ENCODE data around the gene SLC30A7.

Gene SLC30A7

DNA sequence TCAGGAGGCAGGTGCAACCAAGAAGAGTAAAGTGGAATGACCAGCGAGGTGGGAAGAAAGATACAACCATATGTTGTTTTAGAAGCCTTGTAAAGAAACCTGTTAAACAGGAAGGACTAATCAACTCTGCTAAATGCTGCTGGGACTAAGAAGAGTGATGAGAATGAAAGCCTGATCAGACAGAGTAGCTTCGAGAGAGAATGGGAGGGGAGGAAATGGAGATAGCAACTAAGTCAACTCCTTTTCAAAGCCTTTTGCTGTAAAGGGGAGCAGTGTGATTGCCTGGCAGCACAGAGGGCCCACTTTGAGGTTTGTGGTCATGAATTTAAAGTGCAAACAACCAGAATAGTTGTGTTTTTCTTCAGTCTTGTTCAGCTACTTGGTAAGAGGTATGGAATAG is 31.4 kb downstream of the SLC30A7 start:
- TF ChIP-seq TEAD4 (IDR thresholded peaks at IDR 0.05) (no peak), ZBTB7A (IDR thresholded peaks at IDR 0.05; ENCODE audit: low read depth) (no peak), EGR1 (IDR thresholded peaks at IDR 0.05) (no peak), RAD21 (IDR thresholded peaks at IDR 0.05; ENCODE audit: low read depth) (no peak)
- TF ChIP-seq, protein P1, sequence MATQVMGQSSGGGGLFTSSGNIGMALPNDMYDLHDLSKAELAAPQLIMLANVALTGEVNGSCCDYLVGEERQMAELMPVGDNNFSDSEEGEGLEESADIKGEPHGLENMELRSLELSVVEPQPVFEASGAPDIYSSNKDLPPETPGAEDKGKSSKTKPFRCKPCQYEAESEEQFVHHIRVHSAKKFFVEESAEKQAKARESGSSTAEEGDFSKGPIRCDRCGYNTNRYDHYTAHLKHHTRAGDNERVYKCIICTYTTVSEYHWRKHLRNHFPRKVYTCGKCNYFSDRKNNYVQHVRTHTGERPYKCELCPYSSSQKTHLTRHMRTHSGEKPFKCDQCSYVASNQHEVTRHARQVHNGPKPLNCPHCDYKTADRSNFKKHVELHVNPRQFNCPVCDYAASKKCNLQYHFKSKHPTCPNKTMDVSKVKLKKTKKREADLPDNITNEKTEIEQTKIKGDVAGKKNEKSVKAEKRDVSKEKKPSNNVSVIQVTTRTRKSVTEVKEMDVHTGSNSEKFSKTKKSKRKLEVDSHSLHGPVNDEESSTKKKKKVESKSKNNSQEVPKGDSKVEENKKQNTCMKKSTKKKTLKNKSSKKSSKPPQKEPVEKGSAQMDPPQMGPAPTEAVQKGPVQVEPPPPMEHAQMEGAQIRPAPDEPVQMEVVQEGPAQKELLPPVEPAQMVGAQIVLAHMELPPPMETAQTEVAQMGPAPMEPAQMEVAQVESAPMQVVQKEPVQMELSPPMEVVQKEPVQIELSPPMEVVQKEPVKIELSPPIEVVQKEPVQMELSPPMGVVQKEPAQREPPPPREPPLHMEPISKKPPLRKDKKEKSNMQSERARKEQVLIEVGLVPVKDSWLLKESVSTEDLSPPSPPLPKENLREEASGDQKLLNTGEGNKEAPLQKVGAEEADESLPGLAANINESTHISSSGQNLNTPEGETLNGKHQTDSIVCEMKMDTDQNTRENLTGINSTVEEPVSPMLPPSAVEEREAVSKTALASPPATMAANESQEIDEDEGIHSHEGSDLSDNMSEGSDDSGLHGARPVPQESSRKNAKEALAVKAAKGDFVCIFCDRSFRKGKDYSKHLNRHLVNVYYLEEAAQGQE (IDR thresholded peaks at IDR 0.05; ENCODE audit: low read depth), result no peak

DNA sequence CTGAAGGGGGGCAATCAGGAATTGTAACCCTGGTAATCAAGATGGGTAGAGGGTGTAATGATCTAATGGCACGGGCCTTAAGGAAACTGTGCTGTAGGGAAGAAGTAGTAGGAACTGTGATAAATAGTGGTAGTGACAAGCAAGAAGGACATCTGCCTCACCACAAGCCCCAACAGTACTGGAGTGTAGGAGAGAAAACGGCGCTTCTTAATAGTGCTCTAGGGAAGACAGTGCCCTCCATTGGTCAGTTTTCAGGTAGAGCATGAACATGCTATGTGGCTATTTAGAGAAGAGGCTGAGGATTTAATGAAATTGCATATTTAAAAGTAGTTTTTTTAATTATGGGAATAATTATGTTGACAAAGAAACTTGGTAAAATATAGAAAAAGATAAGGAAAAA is 32.2 kb downstream of the SLC30A7 start:
- TF ChIP-seq FOXM1 (IDR thresholded peaks at IDR 0.05; ENCODE audit: borderline replicate concordance, low read depth) (no peak), CEBPB (IDR thresholded peaks at IDR 0.05) (no peak), EP300 (IDR thresholded peaks at IDR 0.05; ENCODE audit: borderline replicate concordance) (no peak), YY1 (IDR thresholded peaks at IDR 0.05; ENCODE audit: low read depth) (no peak), EGR1 (IDR thresholded peaks at IDR 0.05) (no peak), ZBTB7A (IDR thresholded peaks at IDR 0.05; ENCODE audit: low read depth) (no peak), TEAD4 (IDR thresholded peaks at IDR 0.05) (no peak), TAF1 (IDR thresholded peaks at IDR 0.05; ENCODE audit: low read depth) (no peak), RAD21 (IDR thresholded peaks at IDR 0.05; ENCODE audit: low read depth) (no peak), TCF12 (IDR thresholded peaks at IDR 0.05; ENCODE audit: low read depth) (no peak), CREB1 (IDR thresholded peaks at IDR 0.05; ENCODE audit: low read depth) (no peak), NFIC (IDR thresholded peaks at IDR 0.05) (no peak)
- TF ChIP-seq, protein P2, sequence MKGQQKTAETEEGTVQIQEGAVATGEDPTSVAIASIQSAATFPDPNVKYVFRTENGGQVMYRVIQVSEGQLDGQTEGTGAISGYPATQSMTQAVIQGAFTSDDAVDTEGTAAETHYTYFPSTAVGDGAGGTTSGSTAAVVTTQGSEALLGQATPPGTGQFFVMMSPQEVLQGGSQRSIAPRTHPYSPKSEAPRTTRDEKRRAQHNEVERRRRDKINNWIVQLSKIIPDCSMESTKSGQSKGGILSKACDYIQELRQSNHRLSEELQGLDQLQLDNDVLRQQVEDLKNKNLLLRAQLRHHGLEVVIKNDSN (IDR thresholded peaks at IDR 0.05), result no peak
- TF ChIP-seq, protein P1 (IDR thresholded peaks at IDR 0.05; ENCODE audit: low read depth), result no peak
- TF ChIP-seq, protein P3, sequence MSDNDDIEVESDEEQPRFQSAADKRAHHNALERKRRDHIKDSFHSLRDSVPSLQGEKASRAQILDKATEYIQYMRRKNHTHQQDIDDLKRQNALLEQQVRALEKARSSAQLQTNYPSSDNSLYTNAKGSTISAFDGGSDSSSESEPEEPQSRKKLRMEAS (IDR thresholded peaks at IDR 0.05), result no peak

DNA sequence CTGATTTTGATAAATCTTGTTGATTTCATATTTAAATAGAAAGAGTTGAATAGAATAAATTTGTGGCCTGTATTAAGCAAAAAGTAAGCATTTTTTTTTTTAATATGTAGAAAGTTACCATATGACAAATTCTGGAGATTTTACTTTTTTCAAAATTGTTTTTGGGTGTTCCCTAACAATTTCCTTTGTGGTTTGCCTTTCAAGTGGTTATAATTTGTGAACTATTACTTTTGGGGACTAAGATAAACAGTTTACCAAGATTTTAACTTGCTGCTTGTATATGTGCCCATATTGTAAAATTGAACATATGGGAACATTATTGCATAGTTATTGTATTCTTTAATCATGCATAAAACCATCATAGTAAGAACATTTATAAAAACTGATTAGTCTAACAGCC is 34.6 kb downstream of the SLC30A7 start:
- no peak for TF ChIP-seq TCF12 (IDR thresholded peaks at IDR 0.05; ENCODE audit: low read depth)
- TF ChIP-seq TEAD4 (IDR thresholded peaks at IDR 0.05), result no peak
- TF ChIP-seq CEBPB (IDR thresholded peaks at IDR 0.05), result no peak
- TF ChIP-seq, protein P1 (IDR thresholded peaks at IDR 0.05; ENCODE audit: low read depth), result no peak
- TF ChIP-seq RAD21 (IDR thresholded peaks at IDR 0.05; ENCODE audit: low read depth), result no peak

DNA sequence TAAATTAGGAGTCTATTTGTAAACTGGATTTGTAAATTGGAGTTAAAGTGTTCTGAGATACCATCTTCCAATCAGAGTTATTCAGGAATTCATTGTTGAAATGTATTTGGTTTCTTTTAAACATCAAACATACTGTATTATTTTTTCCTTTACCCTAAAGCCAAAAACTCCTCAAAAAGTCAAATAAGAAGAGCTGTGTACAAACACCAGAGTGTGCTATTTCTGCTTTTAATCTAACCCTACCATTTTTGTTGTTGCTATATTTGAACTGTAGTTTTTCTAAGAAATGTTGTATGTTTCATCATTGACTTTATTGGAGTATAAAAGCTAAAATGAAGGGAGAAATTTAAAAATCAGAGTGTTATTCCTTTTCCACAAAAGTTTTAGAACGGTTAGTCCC is 35.8 kb downstream of the SLC30A7 start:
- TF ChIP-seq, protein P2 (IDR thresholded peaks at IDR 0.05), result no peak
- TF ChIP-seq NFIC (IDR thresholded peaks at IDR 0.05) (no peak), CREB1 (IDR thresholded peaks at IDR 0.05; ENCODE audit: low read depth) (no peak), CEBPB (IDR thresholded peaks at IDR 0.05) (no peak), ZBTB7A (IDR thresholded peaks at IDR 0.05; ENCODE audit: low read depth) (no peak), FOXM1 (IDR thresholded peaks at IDR 0.05; ENCODE audit: borderline replicate concordance, low read depth) (no peak), RAD21 (IDR thresholded peaks at IDR 0.05; ENCODE audit: low read depth) (no peak), TCF12 (IDR thresholded peaks at IDR 0.05; ENCODE audit: low read depth) (no peak), EP300 (IDR thresholded peaks at IDR 0.05; ENCODE audit: borderline replicate concordance) (no peak), TAF1 (IDR thresholded peaks at IDR 0.05; ENCODE audit: low read depth) (no peak), TEAD4 (IDR thresholded peaks at IDR 0.05) (no peak), EGR1 (IDR thresholded peaks at IDR 0.05) (no peak), YY1 (IDR thresholded peaks at IDR 0.05; ENCODE audit: low read depth) (no peak)
- TF ChIP-seq, protein P1 (IDR thresholded peaks at IDR 0.05; ENCODE audit: low read depth), result no peak
- TF ChIP-seq, protein P3 (IDR thresholded peaks at IDR 0.05), result no peak

Measured in Ishikawa (cell line).